Endothelial cell of umbilical vein (primary cell): Measurements from ENCODE around the gene CD1D. TPM values are rescaled to one million over a fixed set of nuclear protein-coding genes. Genes with fewer than 3 reads are reported as not detected.

Experiments
- BruUV-seq: library from RNA; stranded (reverse); fragments of 400-500 nt; replicated peaks from 2 replicates; lab custom pipeline; 2021; lab: Mats Ljungman, UMichigan
- CTCF ChIA-PET: fragments of 300-600, 350-600 bp; sonication (Branson Sonifier 250); formaldehyde crosslinking; loops from one replicate; lab custom pipeline; 2021; ENCODE audit warnings: antibody characterized with exemption, inconsistent platforms; lab: Charles Lee
- POLR2A ChIA-PET: fragments of 300-600, 350-600 bp; sonication (Branson Sonifier 250); formaldehyde crosslinking; loops from one replicate; lab custom pipeline; 2021; ENCODE audit warnings: antibody characterized with exemption, inconsistent platforms; lab: Charles Lee
- DNase-seq: peaks from one replicate; pipeline ENCODE4 v3.0.0-alpha.2; 2011; ENCODE audit warnings: low read depth, low spot score
- FAIRE-seq: peaks from 2 replicates; lab custom pipeline; 2011; peaks lifted over from hg19 to GRCh38; lab: Jason Lieb, UNC
- H2AFZ ChIP-seq: 2 replicates; pipeline ENCODE4 v1.6.0; 2012; ENCODE audit warnings: low read depth, low read length, control low read depth, inconsistent platforms
- H3K27ac ChIP-seq: 2 replicates; pipeline ENCODE4 v1.5.1; 2011; ENCODE audit warnings: low read depth, mild to moderate bottlenecking, control low read depth, low read length, moderate library complexity; ENCODE audit not compliant: insufficient read depth
- H3K27me3 ChIP-seq, 2 experiments: 2 replicates each; pipeline versions ENCODE4 v1.6.0 to v1.6.1; 2011; ENCODE audit warnings: low read length in 2 of 2, mixed read lengths in 1 of 2; ENCODE audit not compliant: control insufficient read depth in 2 of 2, insufficient read depth in 2 of 2
- H3K36me3 ChIP-seq, 2 experiments: 2 replicates in 1 of 2; 3 replicates in 1 of 2; pipeline ENCODE4 v1.5.1; 2011; ENCODE audit warnings: low read length in 2 of 2, mild to moderate bottlenecking in 1 of 2, moderate library complexity in 1 of 2; ENCODE audit not compliant: control insufficient read depth in 2 of 2, insufficient read depth in 2 of 2; ENCODE audit errors: extremely low read depth in 1 of 2
- H3K4me1 ChIP-seq: 3 replicates; pipeline ENCODE4 v1.5.1; 2011; ENCODE audit warnings: mild to moderate bottlenecking, low read length; ENCODE audit not compliant: control insufficient read depth, insufficient read depth; ENCODE audit errors: extremely low read depth
- H3K4me2 ChIP-seq: 2 replicates; pipeline ENCODE4 v1.6.1; 2011; ENCODE audit warnings: low read length, control low read depth, mixed read lengths; ENCODE audit not compliant: insufficient read depth
- H3K4me3 ChIP-seq, 3 experiments: fragments of 200-600 bp in 1 of 3; sonication (generic), shearing (Covaris generic) in 1 of 3; replicated peaks in 1 of 3; 2 replicates each; pipeline ENCODE4 v1.5.1; 2011 to 2016; ENCODE audit warnings: control low read depth in 3 of 3, low read length in 3 of 3, mild to moderate bottlenecking in 2 of 3, inconsistent platforms in 1 of 3, low read depth in 1 of 3, moderate library complexity in 1 of 3; ENCODE audit not compliant: insufficient read depth in 1 of 3
- H3K79me2 ChIP-seq: 2 replicates; pipeline ENCODE4 v1.6.0; 2012; ENCODE audit warnings: low read length, inconsistent platforms; ENCODE audit not compliant: control insufficient read depth, insufficient read depth
- H3K9ac ChIP-seq: replicated peaks from 2 replicates; pipeline ENCODE3; 2011; ENCODE audit warnings: low read length, control low read depth; ENCODE audit not compliant: insufficient read depth; ENCODE audit errors: extremely low read depth
- H3K9me1 ChIP-seq: replicated peaks from 3 replicates; pipeline ENCODE4 v1.6.0; 2011; ENCODE audit warnings: mild to moderate bottlenecking, low read length; ENCODE audit not compliant: control insufficient read depth, insufficient read depth; ENCODE audit errors: extremely low read depth
- H3K9me3 ChIP-seq: replicated peaks from 2 replicates; pipeline ENCODE4 v1.5.1; 2012; ENCODE audit warnings: low read length, inconsistent platforms; ENCODE audit not compliant: control insufficient read depth, insufficient read depth
- H4K20me1 ChIP-seq: replicated peaks from 2 replicates; pipeline ENCODE3; 2011; ENCODE audit warnings: mild to moderate bottlenecking, low read length; ENCODE audit not compliant: control insufficient read depth, insufficient read depth; ENCODE audit errors: extremely low read depth
- CTCF ChIP-seq, 2 donors: IDR thresholded peaks; 1 replicate in 1 of 2; 2 replicates in 1 of 2; pipeline ENCODE4 v1.5.1; 2011; ENCODE audit warnings: low read length in 2 of 2, mild to moderate bottlenecking in 2 of 2, moderate library complexity in 2 of 2, control low read depth in 1 of 2, inconsistent platforms in 1 of 2, low read depth in 1 of 2; ENCODE audit not compliant: insufficient read depth in 1 of 2; ENCODE audit errors: extremely low read depth in 1 of 2
- EZH2 ChIP-seq: IDR thresholded peaks from 2 replicates; pipeline ENCODE4 v1.6.1; 2012; ENCODE audit warnings: borderline replicate concordance, low read depth, mild to moderate bottlenecking, moderate library complexity, low read length, inconsistent platforms; ENCODE audit not compliant: severe bottlenecking
- FOS ChIP-seq: IDR thresholded peaks from 2 replicates; pipeline ENCODE4 v1.6.1; 2011; ENCODE audit warnings: mild to moderate bottlenecking, low read length, moderate library complexity, borderline replicate concordance; ENCODE audit not compliant: insufficient read depth
- GATA2 ChIP-seq: IDR thresholded peaks from 2 replicates; pipeline ENCODE4 v1.7.0; 2011; ENCODE audit warnings: low read depth, mild to moderate bottlenecking, moderate library complexity, mixed read lengths, low read length; ENCODE audit not compliant: insufficient read length, insufficient read depth
- JUN ChIP-seq: IDR thresholded peaks from 2 replicates; pipeline ENCODE4 v1.6.1; 2011; ENCODE audit warnings: borderline replicate concordance, low read depth; ENCODE audit not compliant: insufficient read length, insufficient read depth
- MAX ChIP-seq: IDR thresholded peaks from 2 replicates; pipeline ENCODE4 v1.6.1; 2011; ENCODE audit not compliant: insufficient read depth, insufficient read length
- MYC ChIP-seq: IDR thresholded peaks from one replicate; pipeline ENCODE4 v1.6.1; 2011; ENCODE audit warnings: mild to moderate bottlenecking, low read depth, low read length
- POLR2A ChIP-seq: IDR thresholded peaks from 2 replicates; pipeline ENCODE4 v1.6.1; 2012; ENCODE audit warnings: low read depth, mild to moderate bottlenecking, control low read depth, low read length
- POLR2AphosphoS5 ChIP-seq: IDR thresholded peaks from 2 replicates; pipeline ENCODE4 v1.6.1; 2012; ENCODE audit warnings: low read depth, mild to moderate bottlenecking, control low read depth, low read length, moderate library complexity; ENCODE audit not compliant: insufficient read depth
- dilution Hi-C: fragments of 300-500 bp; cut with MboI; formaldehyde crosslinking; loops from one replicate; pipeline ENCODE4 v1.15.0; 2019; ENCODE audit warnings: low sequenced_read_pairs; ENCODE audit not compliant: extremely low pct_ligation_motif_present
- intact Hi-C: fragments of 100-400 bp; cut with micrococcal nuclease; formaldehyde crosslinking; loops from one replicate; pipeline ENCODE4 v1.10.0; 2022
- polyA plus RNA-seq, 4 experiments: library from polyadenylated mRNA; depleted of rRNA in 3 of 4; stranded (reverse) in 3 of 4; unstranded in 1 of 4; fragments of >200 nt; gene quantifications; 2 replicates each; pipeline versions ENCODE4 v1.2.1 to v1.2.3, GENCODE V29; 2011 to 2012; ENCODE audit warnings: missing spikeins in 1 of 4
- total RNA-seq: library from RNA; stranded (reverse); gene quantifications from 2 replicates; pipeline ENCODE4 v1.2.3, GENCODE V29; 2021

CD1D gene
- total and polyA plus RNA-seq, 2 donors (not counting 3 experiments of a cell fraction or from before 2014, with no cell fraction given), result not detected

- TF ChIP-seq JUN, result no peak
- no peak for TF ChIP-seq CTCF (IDR thresholded peaks at IDR 0.05; ENCODE audit: extremely low read depth in 1 of 2, insufficient read depth in 1 of 2, low read depth in 1 of 2, low read length in 2 of 2)
- no peak for TF ChIP-seq POLR2A
- no peak for TF ChIP-seq FOS
- no peak for TF ChIP-seq MYC
- no peak for TF ChIP-seq EZH2
- no peak for TF ChIP-seq POLR2AphosphoS5
- no peak for TF ChIP-seq MAX
- no peak for TF ChIP-seq GATA2
- Histone ChIP-seq H3K79me2 (no peaks in the 10 kb centered on the region), H4K20me1 (no peaks in the 10 kb centered on the region), H3K9ac (no peak overlapping the region), H3K9me1 (no peaks in the 10 kb centered on the region), H3K4me1 (no peaks in the 10 kb centered on the region), H3K9me3 (no peaks in the 10 kb centered on the region), H2AFZ (no peak overlapping the region), H3K27ac (no peak overlapping the region), H3K36me3 (no peaks in the 10 kb centered on the region), H3K4me2 (no peak overlapping the region), H3K4me3 (no peak overlapping the region), H3K27me3 (peaks cover 2 to 6% of the 10 kb centered on the region in 2 experiments)
- FAIRE-seq (no peak), DNase-seq (no peak)
- ChIA-PET POLR2A (no interaction called here), CTCF (no interaction called here)
- BruUV-seq, result no TSS peak
- intact Hi-C loops (no loop called here), dilution Hi-C loops (no loop called here)
These were observed 21.1 kb upstream of the CD1D start for GRCh38 chr1:158159597-158159996.
